HG02623 (cell line): ENCODE results near the gene PAN3.
A peak's percentile ranks its signal among the peaks of the same experiment; 100 is the strongest.

Experiments used
- ATAC-seq: cut with Tn5 transposase; IDR thresholded peaks from one replicate; pipeline ENCODE4 v1.9.1; 2021; ENCODE audit warnings: moderate library complexity; ENCODE audit not compliant: unreplicated experiment

PAN3 gene

DNA sequence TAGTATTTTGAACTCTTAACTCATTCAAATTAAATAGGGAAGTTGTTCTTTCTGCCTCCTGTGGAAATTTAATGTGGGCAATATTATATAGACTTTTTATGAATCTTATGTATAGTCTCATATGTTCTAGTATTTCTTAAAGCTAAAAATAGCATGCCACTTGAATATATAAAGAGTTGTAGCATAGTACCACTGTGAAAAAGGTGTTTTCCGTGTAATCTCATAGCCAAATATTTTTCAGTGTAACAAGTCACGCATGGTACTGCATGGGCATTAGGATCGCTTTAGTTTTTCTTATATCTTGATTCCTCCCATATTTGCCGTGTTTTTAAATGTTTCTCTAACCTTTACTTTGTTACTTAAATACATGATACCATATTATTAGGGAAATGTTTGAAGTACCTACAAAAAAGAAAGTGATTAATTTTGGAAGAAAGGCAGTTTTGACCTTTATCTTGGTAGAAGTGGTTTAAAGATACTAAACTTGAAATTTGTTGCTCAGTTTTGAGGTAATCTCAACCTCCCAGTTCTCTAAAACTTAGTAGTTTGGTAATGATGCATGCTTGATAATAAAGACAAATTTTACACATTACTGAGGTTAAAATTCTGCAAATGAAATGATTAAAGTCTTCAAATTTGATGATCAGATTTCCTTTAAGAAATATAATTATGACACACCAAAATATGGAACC is 81.2 kb downstream of the PAN3 start:
- no peak for ATAC-seq

DNA sequence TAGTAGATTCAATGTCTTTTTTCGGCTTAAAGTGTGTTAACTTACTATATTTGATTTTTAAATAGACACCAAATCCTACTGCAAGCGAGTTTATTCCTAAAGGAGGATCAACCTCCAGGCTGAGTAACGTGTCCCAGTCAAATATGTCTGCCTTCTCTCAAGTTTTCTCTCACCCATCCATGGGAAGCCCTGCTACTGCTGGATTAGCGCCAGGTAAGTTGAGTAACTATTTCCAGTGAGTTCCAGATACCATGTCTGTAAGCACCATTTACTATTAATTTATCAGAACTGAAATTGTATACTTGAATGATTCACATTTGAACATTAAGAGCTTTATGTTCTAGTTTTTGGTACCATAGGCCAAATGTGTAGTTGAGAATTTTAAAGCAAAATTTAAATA is 81.8 kb downstream of the PAN3 start:
- ATAC-seq: no peak

DNA sequence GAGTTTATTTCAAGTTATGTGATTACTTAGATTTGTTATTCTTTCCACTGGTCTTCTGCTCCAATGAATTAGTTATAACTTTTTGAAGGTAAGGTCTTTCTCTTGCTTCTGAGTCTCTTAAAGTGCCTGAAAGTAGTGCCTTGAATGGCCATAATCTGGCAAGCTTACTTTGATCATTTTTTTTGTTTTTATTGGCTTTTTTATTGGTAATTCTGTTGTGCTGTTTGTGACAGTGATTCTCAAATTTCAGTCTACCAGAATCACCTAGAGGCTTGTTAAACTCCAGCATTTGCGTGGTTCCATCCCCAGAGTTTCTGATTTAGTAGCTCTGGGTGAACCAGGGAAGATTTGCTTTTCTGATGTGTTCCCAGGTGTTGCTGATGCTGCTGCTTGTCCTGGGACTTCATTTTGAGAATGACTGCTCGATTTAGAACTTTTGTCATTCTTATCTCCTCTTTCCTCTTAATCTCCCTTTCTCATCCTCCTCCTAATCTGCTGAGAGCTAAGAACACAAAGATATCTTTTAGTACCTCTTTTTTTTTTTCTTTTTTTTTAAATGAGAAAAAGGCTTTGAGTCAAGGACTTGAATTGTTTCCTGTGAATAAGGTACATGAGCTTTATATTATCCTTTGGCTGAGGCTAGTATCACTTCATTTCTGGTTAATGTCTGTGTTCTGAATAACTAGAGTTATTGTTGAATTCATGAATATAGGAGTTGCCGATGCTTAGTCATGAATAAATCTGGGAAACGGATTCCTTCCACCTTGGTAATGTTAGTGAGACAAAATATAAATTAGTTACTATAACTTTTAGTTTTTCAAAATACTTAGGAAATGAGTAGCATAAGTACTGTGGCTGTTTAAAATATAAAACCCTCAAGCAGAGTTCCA is 91.4 kb downstream of the PAN3 start:
- no peak for ATAC-seq

DNA sequence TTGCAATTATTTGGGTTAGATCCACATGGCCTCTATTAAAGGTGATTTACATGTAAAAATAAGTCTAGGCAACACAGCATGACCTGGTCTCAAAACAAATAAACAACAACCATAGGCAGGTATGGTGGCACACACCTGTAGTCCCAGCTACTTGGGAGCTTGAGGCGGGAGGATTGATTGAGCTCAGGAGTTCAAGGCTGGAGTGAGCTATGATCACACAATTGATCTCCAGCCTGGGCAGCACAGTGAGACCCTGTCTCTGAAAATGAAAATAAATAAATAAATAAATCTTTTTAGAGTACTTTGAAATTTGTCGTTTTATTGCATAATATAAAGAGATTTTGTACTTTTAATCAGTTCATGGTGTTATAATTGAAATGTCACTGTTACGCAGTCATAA is 93.3 kb downstream of the PAN3 start:
- ATAC-seq: no peak

DNA sequence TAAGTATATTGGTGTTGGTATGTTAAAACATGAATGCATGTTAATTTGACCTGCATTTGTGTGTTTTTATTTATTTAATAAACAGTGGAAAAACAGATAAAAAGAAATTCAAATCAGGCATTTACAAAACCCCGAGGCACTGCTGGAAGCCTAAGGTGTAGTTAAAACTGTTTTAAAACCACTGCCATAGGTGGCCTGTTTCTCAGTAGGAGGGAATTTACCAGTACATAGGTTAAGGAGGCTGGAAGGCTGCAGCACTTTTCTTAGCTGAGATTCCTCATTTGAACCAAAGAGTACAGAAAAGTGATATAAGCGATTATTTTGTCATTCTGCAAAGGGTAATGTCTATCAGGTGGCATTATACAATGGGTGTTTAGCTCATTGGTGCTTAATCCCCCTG is 99.6 kb downstream of the PAN3 start:
- no peak for ATAC-seq

DNA sequence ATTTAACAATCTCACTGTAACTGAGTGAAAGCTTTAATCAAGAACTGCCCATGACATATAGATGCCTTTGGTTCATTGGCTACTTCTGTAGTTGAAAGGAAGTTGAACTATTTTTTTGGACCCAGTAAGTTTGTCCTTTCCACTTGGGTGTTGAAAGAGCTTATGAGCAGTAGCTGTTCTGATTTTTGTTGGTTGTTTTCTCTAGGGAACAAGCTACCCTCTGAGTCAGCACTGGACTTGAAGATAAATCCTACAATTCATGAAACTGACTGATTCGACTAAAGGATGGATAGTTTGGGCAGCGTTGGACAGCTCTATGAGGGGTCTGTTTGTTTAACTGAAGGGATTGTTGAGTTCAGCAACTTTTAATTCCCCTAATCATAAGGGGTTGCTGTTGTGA is 101.0 kb downstream of the PAN3 start:
- no peak for ATAC-seq

DNA sequence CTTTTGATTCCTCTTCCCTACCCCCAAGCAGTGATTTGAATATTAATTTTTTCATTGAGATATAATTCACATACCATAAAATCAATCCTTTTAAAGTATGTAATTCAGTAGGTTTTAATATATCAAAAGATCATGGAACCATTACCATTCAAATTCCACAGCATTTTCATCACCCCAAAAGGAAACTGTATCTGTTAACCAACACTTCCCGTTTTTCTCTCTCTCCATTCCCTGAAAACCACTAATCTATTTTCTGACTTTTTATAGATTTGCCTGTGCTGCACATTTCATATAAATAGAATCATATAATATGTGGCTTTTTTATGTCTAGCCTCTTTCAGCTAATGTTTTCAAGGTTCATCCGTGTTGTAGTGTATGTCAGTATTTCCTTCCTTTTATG is 107.1 kb downstream of the PAN3 start:
- ATAC-seq: no peak

DNA sequence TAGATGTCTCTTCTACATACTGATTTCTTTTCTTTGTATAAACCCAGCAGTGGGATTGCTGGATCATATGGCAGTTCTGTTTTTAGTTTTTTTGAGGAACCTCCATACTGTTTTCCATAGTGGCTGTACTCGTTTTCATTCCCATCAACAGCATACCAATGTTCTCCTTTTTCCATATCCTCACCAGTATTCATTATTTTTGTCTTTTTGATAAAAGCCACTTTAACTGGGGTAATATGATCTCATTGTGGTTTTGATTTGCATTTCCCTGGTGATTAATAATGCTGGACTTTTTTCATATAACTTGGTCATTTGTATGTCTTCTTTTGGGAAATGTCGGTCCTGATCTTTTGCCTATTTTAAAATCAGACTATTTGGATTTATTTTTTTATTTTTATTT is 108.5 kb downstream of the PAN3 start:
- ATAC-seq: no peak

DNA sequence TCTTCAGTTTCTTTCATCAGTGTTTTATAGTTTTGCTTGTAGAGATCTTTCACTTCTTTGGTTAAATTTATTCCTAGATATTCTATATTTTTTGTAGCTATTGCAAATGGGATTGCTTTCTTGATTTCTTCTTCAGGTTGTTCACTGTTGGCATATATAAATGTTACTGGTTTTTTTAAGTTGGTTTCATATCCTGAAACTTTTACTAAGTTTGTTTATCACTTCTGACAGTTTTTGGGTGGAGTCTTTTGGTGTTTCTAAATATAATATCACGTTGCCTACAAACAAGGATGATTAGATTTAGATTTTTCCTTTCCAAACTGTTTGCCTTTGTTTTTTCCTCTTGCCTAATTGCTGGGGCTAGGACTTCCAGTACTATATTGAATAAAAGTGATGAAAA is 109.7 kb downstream of the PAN3 start:
- ATAC-seq: no peak

DNA sequence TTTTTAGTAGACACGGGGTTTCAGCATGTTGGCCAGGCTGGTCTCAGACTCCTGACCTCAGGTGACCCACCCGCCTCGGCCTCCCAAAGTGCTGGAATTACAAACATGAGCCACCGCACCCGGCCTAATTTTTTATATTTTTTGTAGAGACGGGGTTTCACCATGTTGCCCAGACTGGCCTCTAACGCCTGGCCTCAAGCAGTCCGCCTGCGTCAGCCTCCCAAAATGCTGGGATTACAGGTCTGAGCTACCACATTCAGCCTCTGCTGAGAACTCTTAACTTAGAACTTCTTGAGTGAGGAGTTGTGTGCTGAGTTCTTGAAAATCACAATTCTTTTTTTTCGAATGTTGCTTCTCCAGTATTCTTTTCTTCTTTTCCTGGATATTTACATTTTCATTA is 112.2 kb downstream of the PAN3 start:
- ATAC-seq: no peak

DNA sequence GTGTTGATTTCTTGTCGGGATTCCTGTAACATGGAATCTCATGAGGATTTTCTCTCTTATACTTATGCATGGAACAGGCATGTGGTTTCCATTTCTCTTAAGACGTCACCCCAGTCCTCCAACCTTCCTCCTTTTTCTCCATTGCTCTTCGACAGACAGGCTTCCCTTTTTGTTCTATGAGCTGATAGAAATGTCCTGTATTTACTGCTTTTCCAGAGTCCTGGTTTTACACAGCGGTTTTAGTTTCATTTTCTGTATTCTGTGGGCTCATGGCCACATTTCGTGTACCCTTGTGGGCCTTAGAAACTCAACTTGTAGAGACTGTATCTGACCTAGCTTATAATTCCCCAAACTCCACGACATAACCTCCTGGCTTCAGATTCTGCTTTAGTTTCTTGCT is 113.1 kb downstream of the PAN3 start:
- no peak for ATAC-seq

DNA sequence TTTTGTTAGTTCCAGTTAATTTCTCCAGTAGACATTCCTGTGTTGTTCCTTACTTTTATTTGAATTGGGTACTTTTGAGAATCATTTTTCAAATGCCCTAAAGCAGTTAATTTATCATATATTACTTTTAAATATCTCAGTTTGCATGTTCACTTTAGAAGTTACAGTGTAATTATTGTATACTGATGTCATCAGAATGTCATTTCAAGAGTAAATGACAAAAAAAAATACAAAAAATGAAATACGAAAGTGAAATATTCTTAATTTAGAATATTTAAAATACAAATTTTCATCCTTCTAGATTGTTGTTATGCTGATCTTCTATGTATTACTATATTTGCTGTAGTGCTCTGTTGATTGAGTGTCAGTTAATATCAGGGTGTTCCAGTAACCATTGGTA is 114.2 kb downstream of the PAN3 start:
- no peak for ATAC-seq

DNA sequence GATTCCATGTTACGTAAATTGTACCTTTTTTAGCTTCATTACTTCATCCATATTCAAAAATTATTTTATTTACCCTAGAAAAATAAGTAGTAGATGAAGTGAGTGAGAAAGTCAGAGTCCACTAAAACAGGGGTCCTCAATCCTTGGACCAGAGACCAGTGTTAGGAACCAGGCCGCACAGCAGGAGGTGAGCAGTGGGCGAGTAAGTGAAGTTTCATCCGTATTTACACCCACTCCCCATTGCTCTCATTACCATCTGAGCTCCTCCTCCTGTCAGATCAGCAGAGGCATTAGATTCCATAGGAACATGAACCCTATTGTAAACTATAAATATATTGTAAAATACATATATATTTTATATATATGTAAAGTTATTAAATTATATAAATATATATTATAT is 119.0 kb downstream of the PAN3 start:
- no peak for ATAC-seq

DNA sequence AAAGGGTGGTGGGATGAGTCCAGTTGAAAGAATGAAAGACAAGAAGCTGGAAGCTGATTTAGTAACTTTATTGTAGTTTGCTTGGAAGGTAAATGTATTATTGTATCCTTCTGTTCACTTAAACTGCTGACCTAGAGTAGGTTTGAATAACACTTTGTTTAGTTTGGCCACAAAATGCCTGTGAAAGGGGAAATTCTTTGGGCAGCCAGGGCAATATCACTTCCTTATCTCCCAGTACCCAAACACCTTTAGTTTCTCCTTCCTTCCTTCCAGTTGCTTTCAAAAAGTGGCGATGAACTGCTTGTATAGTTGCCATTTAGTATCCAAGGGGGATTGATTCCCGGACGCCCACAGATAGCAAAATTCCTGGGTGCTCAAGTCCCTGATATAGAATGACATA is 120.1 kb downstream of the PAN3 start:
- ATAC-seq: no peak

DNA sequence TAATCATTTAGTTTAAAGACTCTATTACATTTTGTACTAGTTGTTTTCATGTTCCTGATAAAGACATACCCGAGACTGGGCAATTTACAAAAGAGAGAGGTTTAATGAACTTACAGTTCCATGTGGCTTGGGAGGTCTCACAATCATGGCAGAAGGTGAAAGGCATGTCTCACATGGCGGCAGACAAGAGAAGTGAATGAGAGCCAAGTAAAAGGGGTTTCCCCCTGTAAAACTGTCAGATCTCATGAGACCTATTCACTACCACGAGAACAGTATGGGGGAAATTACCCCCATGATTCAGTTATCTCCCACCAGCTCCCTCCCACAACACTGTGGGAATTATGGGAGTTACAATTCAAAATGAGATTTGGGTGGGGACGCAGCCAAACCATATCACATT is 129.2 kb downstream of the PAN3 start:
- ATAC-seq: no peak

DNA sequence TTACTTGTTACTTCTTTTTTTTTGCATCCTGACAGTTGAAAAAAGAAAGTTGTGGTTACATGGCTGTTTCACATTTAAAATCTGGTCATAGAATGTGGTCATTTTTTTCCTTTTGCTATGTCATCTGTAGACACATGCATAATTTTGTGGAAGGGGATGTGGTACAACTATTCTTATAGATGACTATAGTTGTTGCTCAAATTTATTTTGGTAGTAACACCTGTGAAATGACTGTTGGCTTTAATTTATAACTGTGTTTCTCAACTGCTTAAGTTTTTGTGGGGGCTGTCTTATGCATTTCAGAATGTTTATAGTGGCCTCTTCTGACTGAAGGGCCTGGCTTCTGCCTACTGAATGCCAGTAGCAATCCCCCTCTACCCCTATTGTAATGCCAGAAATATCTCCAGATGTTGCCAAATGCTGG is 130.5 kb downstream of the PAN3 start:
- peak; percentile 97 for ATAC-seq

DNA sequence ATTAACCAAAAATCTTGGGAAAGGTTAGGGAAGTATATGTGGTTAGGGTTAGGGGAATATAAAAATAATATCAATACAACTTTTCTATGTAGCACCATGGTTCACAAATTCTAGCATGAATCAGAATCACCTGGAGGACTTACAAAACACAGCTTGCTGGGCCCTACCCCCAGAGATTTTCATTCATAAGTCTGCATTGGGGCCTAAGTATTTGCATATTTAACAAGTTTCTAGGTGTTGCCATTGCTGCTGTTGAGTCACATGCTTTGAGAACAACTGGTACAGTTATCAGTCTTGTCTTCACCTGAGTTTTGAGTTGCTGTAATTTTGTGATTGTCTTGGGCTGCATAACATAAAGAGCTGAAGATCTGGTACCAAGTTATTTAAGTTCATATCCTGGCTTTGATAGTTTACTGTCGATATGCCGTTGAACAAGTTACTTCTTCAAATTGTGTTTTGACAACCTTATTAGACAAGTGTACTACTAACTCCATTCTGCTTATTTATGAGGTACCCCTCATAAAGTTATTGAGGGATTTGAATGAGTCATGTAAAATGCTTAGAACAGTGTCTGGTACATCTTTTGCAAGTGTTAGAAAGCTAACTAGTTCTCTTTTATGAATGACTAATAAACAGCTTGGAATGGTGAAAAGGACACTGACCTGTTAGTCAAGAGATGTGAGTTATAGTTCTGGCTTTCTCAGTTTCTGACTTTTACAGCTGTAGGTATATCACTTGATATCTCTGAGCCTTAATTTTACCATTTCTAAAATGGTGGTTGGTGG is 132.9 kb downstream of the PAN3 start:
- ATAC-seq: no peak

DNA sequence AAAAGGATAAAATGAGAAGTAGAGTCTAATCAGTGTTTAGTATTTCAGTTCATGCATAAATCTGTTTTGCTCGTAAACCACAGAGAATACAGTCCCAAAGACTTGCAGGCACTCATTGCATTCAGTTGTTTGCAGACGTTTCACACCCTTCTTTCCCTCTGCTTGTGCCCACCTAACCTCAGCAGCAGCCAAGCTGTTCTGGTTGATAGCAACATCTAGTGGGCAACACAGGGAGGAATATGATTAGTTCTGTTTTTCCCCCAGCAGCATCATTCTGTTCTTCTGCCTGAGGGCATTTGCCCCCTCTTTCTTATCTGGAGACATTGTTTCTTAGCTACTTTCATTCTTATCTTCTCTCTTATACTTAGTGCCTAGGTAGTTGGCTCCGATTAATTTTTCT is 135.6 kb downstream of the PAN3 start:
- ATAC-seq: no peak

DNA sequence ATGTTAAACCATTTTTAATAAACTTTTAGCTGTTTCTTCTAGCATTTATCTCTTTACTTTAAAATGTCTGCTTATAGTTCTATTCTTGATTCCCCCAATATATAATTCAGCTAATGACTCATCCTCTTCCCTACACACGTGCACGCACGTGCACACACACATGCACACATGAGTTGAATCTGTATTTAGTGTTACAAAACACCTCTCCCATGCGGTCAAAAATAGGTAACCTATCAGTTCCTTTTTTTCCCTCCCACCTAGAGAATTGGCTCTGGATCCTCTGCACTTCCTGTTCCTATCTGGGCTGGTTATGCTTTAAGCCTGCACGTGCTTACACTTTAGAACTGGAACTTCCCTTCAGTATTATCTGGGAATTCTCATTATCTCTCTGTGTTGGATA is 144.1 kb downstream of the PAN3 start:
- peak; percentile 47 for ATAC-seq

DNA sequence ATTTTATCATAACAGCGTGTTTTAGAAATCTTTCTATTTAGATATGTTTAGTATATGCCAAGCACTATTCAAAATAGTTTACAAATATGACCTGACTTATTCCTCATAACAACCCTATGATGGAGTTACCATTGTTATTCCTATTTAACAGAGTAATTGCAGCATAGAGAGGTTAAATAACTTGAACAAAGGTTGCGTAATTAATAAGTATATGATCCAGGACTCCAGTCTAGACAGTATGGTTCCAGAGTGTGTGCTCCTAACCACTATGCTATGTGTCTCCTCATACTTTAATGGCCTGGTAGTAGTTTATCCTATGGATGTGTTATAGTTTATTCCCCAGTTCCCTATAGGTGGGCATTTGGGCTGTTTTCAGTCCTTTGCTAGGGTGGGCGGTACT is 145.3 kb downstream of the PAN3 start:
- ATAC-seq: no peak

DNA sequence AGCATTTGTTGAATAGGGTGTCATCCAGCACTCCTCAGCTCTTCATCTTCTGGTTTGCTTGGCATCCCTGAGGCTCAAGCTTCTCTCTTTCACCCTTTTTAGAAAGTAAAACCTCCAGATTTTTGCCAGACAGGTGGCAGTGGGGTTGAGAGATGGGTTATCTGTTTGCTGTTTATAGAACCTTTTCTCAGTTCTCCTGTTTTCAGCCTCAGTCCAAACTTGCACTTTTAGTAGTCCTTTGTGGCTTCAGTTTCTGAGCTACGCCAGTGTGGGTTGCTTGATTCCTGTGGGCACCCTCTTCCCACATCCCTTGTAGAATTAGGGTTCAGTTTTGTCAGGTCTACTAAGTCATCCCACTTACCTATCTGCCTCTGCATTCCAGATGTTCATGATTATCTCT is 147.9 kb downstream of the PAN3 start:
- ATAC-seq: peak; percentile 48

DNA sequence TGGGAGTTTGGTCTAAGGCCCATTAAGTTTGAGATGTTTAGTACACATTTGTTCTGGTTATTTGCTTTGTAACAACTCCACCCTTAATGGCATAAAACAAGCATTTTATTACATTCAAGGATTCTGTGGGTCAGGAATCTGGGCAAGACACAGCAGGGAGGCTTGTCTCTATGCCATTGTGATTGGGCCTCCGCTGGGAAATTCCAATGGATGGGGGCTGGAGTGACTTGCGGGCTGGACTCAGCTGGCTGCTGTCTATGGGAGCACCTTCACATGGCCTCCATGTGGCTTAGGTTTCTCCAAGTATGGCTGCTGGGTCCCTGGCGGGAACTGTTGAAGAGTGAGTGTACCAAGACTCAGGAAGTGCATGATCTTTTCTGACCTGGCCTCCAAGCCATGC is 159.0 kb downstream of the PAN3 start:
- ATAC-seq: no peak
